Fibroblast of lung (primary cell): ENCODE data around the gene RAB43.

Source experiments
- CTCF ChIP-seq, 2 donors: IDR thresholded peaks in 1 of 2; conservative IDR thresholded peaks in 1 of 2; 1 replicate in 1 of 2; 2 replicates in 1 of 2; pipeline ENCODE4 v1.5.1; 2011 to 2012; ENCODE audit warnings: low read length in 2 of 2, control low read depth in 1 of 2, inconsistent platforms in 1 of 2, low read depth in 1 of 2, mild to moderate bottlenecking in 1 of 2
- EZH2 ChIP-seq: IDR thresholded peaks from 2 replicates; pipeline ENCODE4 v1.5.1; 2012; ENCODE audit warnings: low read length, control low read depth, mild to moderate bottlenecking; ENCODE audit errors: missing control alignments

DNA sequence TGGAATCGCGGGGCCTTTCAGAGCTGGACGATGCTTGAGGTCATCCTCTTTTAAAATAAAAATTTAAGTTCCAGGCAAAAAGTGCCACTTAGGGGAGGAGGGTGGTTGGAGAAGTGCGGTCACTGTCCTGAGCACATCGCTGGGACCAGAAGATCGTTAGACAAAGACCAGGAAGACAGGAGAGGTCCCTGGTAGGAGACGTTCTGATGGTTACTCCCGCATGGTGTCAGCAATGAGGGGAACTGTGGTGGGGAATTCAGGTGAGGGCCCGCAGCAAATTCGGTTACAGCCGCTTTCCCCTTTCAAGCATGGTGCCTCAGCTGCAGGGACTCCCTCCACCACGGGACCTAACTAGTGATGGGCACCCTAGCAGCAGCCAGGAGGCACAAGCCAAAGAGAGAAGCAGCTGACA lies 40.3 kb upstream of the RAB43 start:
- TF ChIP-seq CTCF (conservative IDR thresholded peaks at IDR 0.05 in 1 of 2, IDR thresholded peaks at IDR 0.05 in 1 of 2; ENCODE audit: low read depth in 1 of 2, low read length in 2 of 2) = no peak
- TF ChIP-seq EZH2 = no peak
